Uterus (tissue), 4 donors: ENCODE data around the gene PRPH2. TPM values are rescaled to one million over a fixed set of nuclear protein-coding genes. Genes with fewer than 3 reads are reported as not detected.

Experiments
- DNase-seq, 2 donors: peaks; one replicate each; pipeline ENCODE4 v3.0.0-alpha.2; 2019 to 2020
- H3K27ac ChIP-seq, 2 donors: fragments of 200-600 bp; sonication (generic); 1 replicate in 1 of 2; 2 replicates in 1 of 2; pipeline ENCODE4 v1.5.1; 2016 to 2018
- H3K27me3 ChIP-seq, 2 donors: fragments of 200-600 bp; sonication (generic); one replicate each; pipeline ENCODE4 v1.5.1; 2018 to 2019; ENCODE audit warnings: control low read depth in 1 of 2
- H3K36me3 ChIP-seq, 2 donors: fragments of 200-600 bp; sonication (generic); one replicate each; pipeline ENCODE4 v1.5.1; 2019; ENCODE audit warnings: control low read depth in 1 of 2
- H3K4me1 ChIP-seq, 2 donors: fragments of 200-600 bp; sonication (generic); one replicate each; pipeline ENCODE4 v1.5.1; 2018 to 2019; ENCODE audit warnings: control low read depth in 1 of 2
- H3K4me3 ChIP-seq, 2 donors: fragments of 200-600 bp; sonication (generic); 1 replicate in 1 of 2; 2 replicates in 1 of 2; pipeline ENCODE4 v1.5.1; 2018 to 2019; ENCODE audit warnings: mild to moderate bottlenecking in 1 of 2
- H3K9me3 ChIP-seq, 2 donors: fragments of 200-600 bp; sonication (generic); one replicate each; pipeline ENCODE4 v1.5.1; 2019; ENCODE audit warnings: control low read depth in 1 of 2
- CTCF ChIP-seq, 4 experiments: fragments of 200-600 bp in 2 of 4; fragments of 450-650 bp in 2 of 4; sonication (generic) in 2 of 4; IDR thresholded peaks; one replicate each; pipeline ENCODE4 v1.5.1; 2016 to 2019; ENCODE audit warnings: antibody characterized with exemption in 4 of 4, mild to moderate bottlenecking in 2 of 4, moderate library complexity in 1 of 4
- POLR2A ChIP-seq, 2 donors: fragments of 450-650 bp; IDR thresholded peaks; one replicate each; pipeline ENCODE4 v1.6.1; 2016; ENCODE audit warnings: antibody characterized with exemption in 2 of 2, mild to moderate bottlenecking in 1 of 2, moderate library complexity in 1 of 2
- intact Hi-C: fragments of 100-400 bp; cut with DNase I; formaldehyde crosslinking; loops from one replicate; pipeline ENCODE4 v1.15.1; 2023; ENCODE audit warnings: low total_unique reads
- total RNA-seq, 4 donors: library from RNA; depleted of rRNA in 3 of 4; stranded (reverse); fragments of >200 nt in 3 of 4; gene quantifications; one replicate each; pipeline versions ENCODE4 v1.1.0 to v1.2.4, GENCODE V29; 2014 to 2023
- donor health status: DM: yes; HTN: yes; CAD: no.

The PRPH2 gene
- total RNA-seq, result 1 to 10 TPM in 3 of 4 donors, not detected in 1; 2.0 to 7.0 (median 5.8) TPM

- TF ChIP-seq CTCF (IDR thresholded peaks at IDR 0.05) (no peak), POLR2A (IDR thresholded peaks at IDR 0.05) (no peak)
- DNase-seq, result no peak
- H3K27me3 ChIP-seq, result no peaks in the 10 kb centered on the region
- H3K36me3 ChIP-seq, result no peaks in the 10 kb centered on the region
- no peak within 1 kb of the TSS for H3K27ac ChIP-seq
- H3K4me1 ChIP-seq, result no peaks in the 10 kb centered on the region
- no peaks in the 10 kb centered on the region for H3K9me3 ChIP-seq
- H3K4me3 ChIP-seq, result no peak within 1 kb of the TSS
- intact Hi-C loops, result no loop called here
Measured at GRCh38 chr6:42722497-42722896, at the start of gene PRPH2. PRPH2 (minus strand) TSS chr6:42722597; CDS start chr6:42722334, 263 bp downstream.

GRCh38 chr6:42771741-42772100 is 49.3 kb upstream of the PRPH2 start:
- no peak overlapping the region for H3K27ac ChIP-seq

GRCh38 chr6:42769836-42770235 is 47.4 kb upstream of the PRPH2 start:
- H3K27me3 ChIP-seq, result no peaks in the 10 kb centered on the region
- no peaks in the 10 kb centered on the region for H3K4me1 ChIP-seq
- no peak overlapping the region for H3K4me3 ChIP-seq
- TF ChIP-seq CTCF (IDR thresholded peaks at IDR 0.05), result no peak
- no peak for DNase-seq
- H3K9me3 ChIP-seq, result no peaks in the 10 kb centered on the region
- H3K27ac ChIP-seq, result no peak overlapping the region
- intact Hi-C loops, result no loop called here
- H3K36me3 ChIP-seq, result no peaks in the 10 kb centered on the region

More at GRCh38 chr6:42771741-42772100, 49.3 kb upstream of the PRPH2 start:
- no peaks in the 10 kb centered on the region for H3K4me1 ChIP-seq
- no peaks in the 10 kb centered on the region for H3K27me3 ChIP-seq
- H3K9me3 ChIP-seq, result no peaks in the 10 kb centered on the region
- no peak overlapping the region for H3K4me3 ChIP-seq
- H3K36me3 ChIP-seq, result no peaks in the 10 kb centered on the region
- TF ChIP-seq POLR2A (IDR thresholded peaks at IDR 0.05) (no peak), CTCF (IDR thresholded peaks at IDR 0.05) (no peak)
- DNase-seq, result no peak
- intact Hi-C loops, result no loop called here

GRCh38 chr6:42769051-42769450 is 46.7 kb upstream of the PRPH2 start:
- Histone ChIP-seq H3K4me3 (no peak overlapping the region), H3K36me3 (no peaks in the 10 kb centered on the region), H3K27me3 (no peaks in the 10 kb centered on the region), H3K4me1 (no peaks in the 10 kb centered on the region), H3K27ac (no peak overlapping the region), H3K9me3 (no peaks in the 10 kb centered on the region)
- TF ChIP-seq CTCF (IDR thresholded peaks at IDR 0.05) (no peak), POLR2A (IDR thresholded peaks at IDR 0.05) (no peak)
- DNase-seq, result no peak
- intact Hi-C loops, result no loop called here

- Histone ChIP-seq H3K27ac (no peak overlapping the region), H3K9me3 (no peaks in the 10 kb centered on the region), H3K27me3 (no peaks in the 10 kb centered on the region), H3K4me3 (no peak overlapping the region), H3K36me3 (no peaks in the 10 kb centered on the region), H3K4me1 (no peaks in the 10 kb centered on the region)
- DNase-seq, result no peak
- intact Hi-C loops, result no loop called here
- no peak for TF ChIP-seq CTCF (IDR thresholded peaks at IDR 0.05)
- TF ChIP-seq POLR2A (IDR thresholded peaks at IDR 0.05), result no peak
Measured at GRCh38 chr6:42766163-42766670, 43.8 kb upstream of the PRPH2 start.
